PFSK-1 (cell line): ENCODE results near the gene MLST8.

ENCODE experiments used
- FOXP2 ChIP-seq: optimal IDR thresholded peaks from 2 replicates; pipeline ENCODE3; 2011; ENCODE audit warnings: borderline replicate concordance, control low read depth, inconsistent platforms; ENCODE audit not compliant: insufficient read depth; ENCODE audit errors: extremely low read length, extremely low read depth
- POLR2AphosphoS5 ChIP-seq: IDR thresholded peaks from 2 replicates; pipeline ENCODE4 v1.6.1; 2012; ENCODE audit warnings: low read depth, mild to moderate bottlenecking, control low read depth, low read length, moderate library complexity
- SIN3A ChIP-seq: IDR thresholded peaks from 2 replicates; pipeline ENCODE4 v1.6.1; 2012; ENCODE audit warnings: mild to moderate bottlenecking, low read length, moderate library complexity, borderline replicate concordance; ENCODE audit not compliant: insufficient read depth
- TAF1 ChIP-seq: IDR thresholded peaks from 2 replicates; pipeline ENCODE4 v1.6.1; 2012; ENCODE audit warnings: low read length, control low read depth, borderline replicate concordance; ENCODE audit not compliant: insufficient read depth
- TF ChIP-seq, protein P1 (sequence below), 2 experiments: IDR thresholded peaks; 2 replicates each; pipeline versions ENCODE4 v1.6.1 to v1.8.0; 2011 to 2012; ENCODE audit warnings: low read depth in 2 of 2, low read length in 2 of 2, control low read depth in 1 of 2, inconsistent platforms in 1 of 2, mild to moderate bottlenecking in 1 of 2, moderate library complexity in 1 of 2; ENCODE audit not compliant: insufficient read depth in 1 of 2

DNA sequence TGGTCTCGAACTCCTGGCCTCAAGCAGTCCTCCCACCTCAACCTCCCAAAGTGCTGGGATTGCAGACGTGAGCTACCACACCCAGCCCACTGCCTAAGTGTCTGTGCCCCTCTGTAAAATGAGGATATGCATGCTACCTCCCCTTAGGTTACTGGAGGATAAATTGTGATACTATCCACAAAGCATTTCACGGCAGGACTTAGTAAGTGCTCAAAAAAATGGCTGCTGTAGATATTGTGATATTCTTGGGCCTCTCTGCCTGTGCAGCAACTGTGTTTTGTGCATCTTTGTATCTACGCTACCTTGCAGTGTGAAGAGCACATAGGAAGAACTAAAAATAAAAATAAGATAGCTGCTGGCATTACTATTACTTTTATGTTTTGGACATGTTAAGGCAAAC, 7.0 kb upstream of the MLST8 start:
- TF ChIP-seq TAF1 = no peak
- TF ChIP-seq SIN3A = no peak
- TF ChIP-seq POLR2AphosphoS5 = no peak
- TF ChIP-seq, protein P1, sequence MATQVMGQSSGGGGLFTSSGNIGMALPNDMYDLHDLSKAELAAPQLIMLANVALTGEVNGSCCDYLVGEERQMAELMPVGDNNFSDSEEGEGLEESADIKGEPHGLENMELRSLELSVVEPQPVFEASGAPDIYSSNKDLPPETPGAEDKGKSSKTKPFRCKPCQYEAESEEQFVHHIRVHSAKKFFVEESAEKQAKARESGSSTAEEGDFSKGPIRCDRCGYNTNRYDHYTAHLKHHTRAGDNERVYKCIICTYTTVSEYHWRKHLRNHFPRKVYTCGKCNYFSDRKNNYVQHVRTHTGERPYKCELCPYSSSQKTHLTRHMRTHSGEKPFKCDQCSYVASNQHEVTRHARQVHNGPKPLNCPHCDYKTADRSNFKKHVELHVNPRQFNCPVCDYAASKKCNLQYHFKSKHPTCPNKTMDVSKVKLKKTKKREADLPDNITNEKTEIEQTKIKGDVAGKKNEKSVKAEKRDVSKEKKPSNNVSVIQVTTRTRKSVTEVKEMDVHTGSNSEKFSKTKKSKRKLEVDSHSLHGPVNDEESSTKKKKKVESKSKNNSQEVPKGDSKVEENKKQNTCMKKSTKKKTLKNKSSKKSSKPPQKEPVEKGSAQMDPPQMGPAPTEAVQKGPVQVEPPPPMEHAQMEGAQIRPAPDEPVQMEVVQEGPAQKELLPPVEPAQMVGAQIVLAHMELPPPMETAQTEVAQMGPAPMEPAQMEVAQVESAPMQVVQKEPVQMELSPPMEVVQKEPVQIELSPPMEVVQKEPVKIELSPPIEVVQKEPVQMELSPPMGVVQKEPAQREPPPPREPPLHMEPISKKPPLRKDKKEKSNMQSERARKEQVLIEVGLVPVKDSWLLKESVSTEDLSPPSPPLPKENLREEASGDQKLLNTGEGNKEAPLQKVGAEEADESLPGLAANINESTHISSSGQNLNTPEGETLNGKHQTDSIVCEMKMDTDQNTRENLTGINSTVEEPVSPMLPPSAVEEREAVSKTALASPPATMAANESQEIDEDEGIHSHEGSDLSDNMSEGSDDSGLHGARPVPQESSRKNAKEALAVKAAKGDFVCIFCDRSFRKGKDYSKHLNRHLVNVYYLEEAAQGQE (IDR thresholded peaks at IDR 0.05; ENCODE audit: insufficient read depth in 1 of 2, low read depth in 2 of 2, low read length in 2 of 2) = no peak
- no peak for TF ChIP-seq FOXP2
